Psoas muscle (tissue), 8 donors: ENCODE data around the gene APOL3. TPM values are rescaled to one million over a fixed set of nuclear protein-coding genes. Genes with fewer than 3 reads are reported as not detected.

Source experiments
- ATAC-seq, 4 donors: fragments of 200-7000 bp; cut with Tn5 transposase; one replicate each; pipeline ENCODE4 v1.9.1; 2020; ENCODE audit warnings: moderate library complexity in 3 of 4, mild to moderate bottlenecking in 2 of 4
- DNase-seq, 2 donors: peaks; one replicate each; pipeline ENCODE4 v3.0.0-alpha.2; 2020
- H3K27ac ChIP-seq: fragments of 200-600 bp; one replicate; pipeline ENCODE4 v1.8.0; 2022
- H3K27me3 ChIP-seq, 3 donors: fragments of 200-600 bp in 1 of 3; one replicate each; pipeline versions ENCODE4 v1.6.1 to v1.8.0; 2013 to 2022; ENCODE audit warnings: low read length in 2 of 3, mild to moderate bottlenecking in 2 of 3, moderate library complexity in 1 of 3; ENCODE audit not compliant: insufficient read depth in 3 of 3
- H3K36me3 ChIP-seq, 2 donors: fragments of 200-600 bp in 1 of 2; one replicate each; pipeline versions ENCODE4 v1.6.1 to v1.8.0; 2013 to 2022; ENCODE audit warnings: low read depth in 1 of 2, mild to moderate bottlenecking in 1 of 2, moderate library complexity in 1 of 2; ENCODE audit not compliant: insufficient read depth in 1 of 2
- H3K4me1 ChIP-seq: fragments of 200-600 bp; one replicate; pipeline ENCODE4 v1.8.0; 2022
- H3K4me3 ChIP-seq: fragments of 200-600 bp; one replicate; pipeline ENCODE4 v1.8.0; 2022; ENCODE audit warnings: mild to moderate bottlenecking
- H3K9me3 ChIP-seq: fragments of 200-600 bp; one replicate; pipeline ENCODE4 v1.8.0; 2022
- WGBS, 3 donors: extraction: QIAGEN DNeasy Blood & Tissue Kit; methylation state at CpG; one replicate each; pipeline versions ENCODE4 v1.1.6 to v1.1.7; 2013; 5-methylcytosine and 5-hydroxymethylcytosine counted together
- intact Hi-C, 2 donors: fragments of 100-400 bp; cut with DNase I; formaldehyde crosslinking; loops; one replicate each; pipeline versions ENCODE4 v1.11.0 to v1.14.2; 2022
- polyA plus RNA-seq, 3 donors: library from polyadenylated mRNA; stranded (reverse); fragments of 200-250 nt; gene quantifications; one replicate each; pipeline ENCODE4 v1.2.3, GENCODE V29; 2013
- total RNA-seq, 4 donors: library from RNA; stranded (reverse); fragmentation: NEBNext Ultra II Directional in 2 of 4; extraction: Animal tissue kit (Norgen Biotek cat#: 25700) in 2 of 4; gene quantifications; one replicate each; pipeline versions ENCODE4 v1.2.1 to v1.2.4, GENCODE V29; 2021 to 2023
- TF ChIP-seq, protein P1 (sequence below): fragments of 200-600 bp; IDR thresholded peaks from one replicate; pipeline ENCODE4 v1.8.0; 2022; ENCODE audit warnings: antibody characterized with exemption
- donor health status: healthy with polysubstance abuse.
- donor health status: DM: no; HTN: no; CAD: no; lungs with moderate emphysema.
- donor health status: Bipolar disorder and iron deficiency.
- donor health status: healthy.
- donor health status: DM: yes; HTN: yes; CAD: no.
- donor health status: DM: no; HTN: no; CAD: no.
- donor health status: DM: no; HTN: no; CAD: no.
- donor health status: DM: yes; HTN: yes; CAD: no.

Gene APOL3
- total and polyA plus RNA-seq, 7 donors, result 11.1 to 24.1 (median 15.3) TPM

- TF ChIP-seq, protein P1, sequence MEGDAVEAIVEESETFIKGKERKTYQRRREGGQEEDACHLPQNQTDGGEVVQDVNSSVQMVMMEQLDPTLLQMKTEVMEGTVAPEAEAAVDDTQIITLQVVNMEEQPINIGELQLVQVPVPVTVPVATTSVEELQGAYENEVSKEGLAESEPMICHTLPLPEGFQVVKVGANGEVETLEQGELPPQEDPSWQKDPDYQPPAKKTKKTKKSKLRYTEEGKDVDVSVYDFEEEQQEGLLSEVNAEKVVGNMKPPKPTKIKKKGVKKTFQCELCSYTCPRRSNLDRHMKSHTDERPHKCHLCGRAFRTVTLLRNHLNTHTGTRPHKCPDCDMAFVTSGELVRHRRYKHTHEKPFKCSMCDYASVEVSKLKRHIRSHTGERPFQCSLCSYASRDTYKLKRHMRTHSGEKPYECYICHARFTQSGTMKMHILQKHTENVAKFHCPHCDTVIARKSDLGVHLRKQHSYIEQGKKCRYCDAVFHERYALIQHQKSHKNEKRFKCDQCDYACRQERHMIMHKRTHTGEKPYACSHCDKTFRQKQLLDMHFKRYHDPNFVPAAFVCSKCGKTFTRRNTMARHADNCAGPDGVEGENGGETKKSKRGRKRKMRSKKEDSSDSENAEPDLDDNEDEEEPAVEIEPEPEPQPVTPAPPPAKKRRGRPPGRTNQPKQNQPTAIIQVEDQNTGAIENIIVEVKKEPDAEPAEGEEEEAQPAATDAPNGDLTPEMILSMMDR, result no peak
- ATAC-seq, result no peak
- DNase-seq, result no peak
- Histone ChIP-seq H3K4me3 (no peak overlapping the region), H3K36me3 (peaks cover 0 to 20% of the 10 kb centered on the region in 2 donors), H3K4me1 (peaks cover 10% of the 10 kb centered on the region), H3K9me3 (no peaks in the 10 kb centered on the region), H3K27me3 (no peaks in the 10 kb centered on the region), H3K27ac (no peak overlapping the region)
- intact Hi-C loops, result loop anchor here in 1 of 2 donors (10.0 kb wide), 1 partner anchor 78 kb away; no protein-coding TSS in a partner anchor
- WGBS, 3 donors, result 63 to 73% (median 67%) methylated on average over 8 of the region's 8 CpGs
These were observed 13.3 kb downstream of the APOL3 start for GRCh38 chr22:36147196-36147791.

- H3K4me1 ChIP-seq, result peaks cover 4% of the 10 kb centered on the region
- no peak overlapping the region for H3K27ac ChIP-seq
- intact Hi-C loops, result loop anchor here (2.0 to 10.0 kb wide), 3 partner anchors 35 to 139 kb away; no protein-coding TSS in a partner anchor
- WGBS, 3 donors, result 48 to 60% (median 60%) methylated on average over 3 to 4 of the region's 4 CpGs
- peaks cover 0 to 33% of the 10 kb centered on the region in 2 donors for H3K36me3 ChIP-seq
- TF ChIP-seq, protein P1, result no peak
- peak in 3 of 4 donors; percentile 26 to 41 (median 33) for ATAC-seq
- no peaks in the 10 kb centered on the region for H3K9me3 ChIP-seq
- no peaks in the 10 kb centered on the region for H3K27me3 ChIP-seq
- DNase-seq, result no peak
- no peak overlapping the region for H3K4me3 ChIP-seq
These were observed 14.7 kb downstream of the APOL3 start for GRCh38 chr22:36145881-36146280.

DNA sequence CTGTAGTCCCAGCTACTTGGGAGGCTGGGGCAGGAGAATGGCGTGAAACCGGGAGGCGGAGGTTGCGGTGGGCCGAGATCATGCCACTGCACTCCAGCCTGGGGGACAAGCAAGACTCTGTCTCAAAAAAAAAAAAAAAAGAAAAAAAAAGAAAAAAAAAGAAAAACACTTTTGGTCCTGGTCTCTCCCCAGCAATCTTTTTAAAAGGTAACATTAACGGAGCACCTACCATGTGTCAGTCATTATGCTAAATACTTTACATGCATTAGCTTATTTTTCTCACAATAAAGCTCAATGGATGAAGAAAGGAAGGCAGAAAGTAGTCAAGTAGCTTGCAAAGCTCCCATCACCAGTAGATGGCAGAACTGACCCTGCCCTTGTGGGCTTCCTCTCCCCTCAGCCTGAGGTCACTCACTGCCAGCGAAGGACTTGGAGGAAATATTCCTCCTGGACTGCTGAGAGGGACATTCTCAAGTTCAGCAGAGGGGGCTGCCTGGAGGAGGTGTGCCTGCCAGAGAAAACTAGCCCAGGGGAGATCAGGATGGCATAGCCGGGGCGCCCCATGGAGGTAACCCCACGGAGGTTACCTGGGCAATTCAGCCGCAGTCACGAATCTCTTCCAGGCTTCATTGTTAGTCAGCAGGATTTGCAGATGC, 15.5 kb downstream of the APOL3 start:
- no peak overlapping the region for H3K4me3 ChIP-seq
- H3K4me1 ChIP-seq, result peaks cover 4% of the 10 kb centered on the region
- TF ChIP-seq, protein P1, result peak; percentile 76
- no peak overlapping the region for H3K27ac ChIP-seq
- WGBS, 3 donors, result 43 to 51% (median 44%) methylated on average over 12 of the region's 12 CpGs
- peak; percentile 65 to 75 for DNase-seq
- peak; percentile 81 to 92 (median 85) for ATAC-seq
- no peaks in the 10 kb centered on the region for H3K27me3 ChIP-seq
- intact Hi-C loops, result loop anchor here (2.0 to 10.0 kb wide), 4 partner anchors 36 to 142 kb away; no protein-coding TSS in a partner anchor
- H3K36me3 ChIP-seq, result peaks cover 0 to 34% of the 10 kb centered on the region in 2 donors
- H3K9me3 ChIP-seq, result no peaks in the 10 kb centered on the region

DNA sequence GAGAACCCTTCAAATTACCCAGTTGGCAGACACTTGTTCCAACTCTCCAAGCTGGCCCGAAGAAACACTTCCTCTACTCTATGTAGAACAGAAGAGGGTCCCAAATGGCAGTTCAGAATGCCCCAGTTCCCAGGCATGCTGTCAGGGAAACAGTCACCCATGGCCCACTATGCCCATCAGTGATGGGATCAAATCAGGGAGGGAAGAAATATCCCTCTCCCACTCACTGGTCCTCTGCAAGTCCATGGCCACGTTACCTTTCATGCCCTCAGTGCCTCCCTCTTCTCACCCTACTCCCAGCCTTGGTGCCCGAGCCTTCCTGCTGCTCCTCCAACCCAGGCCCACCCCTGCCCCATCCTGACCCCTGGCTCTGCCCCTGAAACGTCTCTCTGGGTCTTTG, 16.6 kb downstream of the APOL3 start:
- Histone ChIP-seq H3K27ac (no peak overlapping the region), H3K9me3 (no peaks in the 10 kb centered on the region), H3K27me3 (no peaks in the 10 kb centered on the region), H3K4me3 (no peak overlapping the region), H3K36me3 (peaks cover 0 to 33% of the 10 kb centered on the region in 2 donors), H3K4me1 (peaks cover 4% of the 10 kb centered on the region)
- 71 to 80% (median 73%) methylated on average over 4 of the region's 4 CpGs for WGBS, 3 donors
- TF ChIP-seq, protein P1, result no peak
- intact Hi-C loops, result loop anchor here (2.0 to 10.0 kb wide), 4 partner anchors 37 to 143 kb away; no protein-coding TSS in a partner anchor
- no peak for DNase-seq
- no peak for ATAC-seq
